Parathyroid adenoma (tissue), 2 donors: ENCODE results near the gene KLHDC7B.

Experiments used
- H2AFZ ChIP-seq: fragments of 300-600 bp; sonication (generic); one replicate; pipeline ENCODE4 v1.7.0; 2017; ENCODE audit warnings: antibody characterized with exemption, mild to moderate bottlenecking
- H3K27ac ChIP-seq: fragments of 300-600 bp; sonication (generic); one replicate; pipeline ENCODE4 v1.7.0; 2017
- H3K27me3 ChIP-seq: fragments of 300-600 bp; sonication (generic); one replicate; pipeline ENCODE4 v1.7.0; 2017; ENCODE audit warnings: low read length; ENCODE audit not compliant: control insufficient read depth, insufficient read depth
- H3K36me3 ChIP-seq: fragments of 300-600 bp; sonication (generic); one replicate; pipeline ENCODE4 v1.7.0; 2017; ENCODE audit warnings: low read length; ENCODE audit not compliant: control insufficient read depth, insufficient read depth
- H3K4me1 ChIP-seq: fragments of 300-600 bp; sonication (generic); one replicate; pipeline ENCODE4 v1.7.0; 2017; ENCODE audit warnings: control low read depth
- H3K4me2 ChIP-seq: fragments of 300-600 bp; sonication (generic); one replicate; pipeline ENCODE4 v1.7.0; 2017; ENCODE audit warnings: low read length
- H3K4me3 ChIP-seq: fragments of 300-600 bp; sonication (generic); one replicate; pipeline ENCODE4 v1.7.0; 2017; ENCODE audit warnings: low read depth, low read length
- H3K79me2 ChIP-seq: fragments of 300-600 bp; sonication (generic); one replicate; pipeline ENCODE4 v1.7.0; 2017; ENCODE audit warnings: control low read depth
- H3K9ac ChIP-seq: fragments of 300-600 bp; sonication (generic); one replicate; pipeline ENCODE4 v1.7.0; 2017; ENCODE audit warnings: mild to moderate bottlenecking
- H3K9me3 ChIP-seq: fragments of 300-600 bp; sonication (generic); one replicate; pipeline ENCODE4 v1.7.0; 2017; ENCODE audit warnings: low read length; ENCODE audit not compliant: control insufficient read depth
- CTCF ChIP-seq: fragments of 300-600 bp; sonication (generic); IDR thresholded peaks from one replicate; pipeline ENCODE4 v1.7.0; 2017; ENCODE audit warnings: antibody characterized with exemption, mild to moderate bottlenecking
- donor health status: primary hyperparathyroidism.

KLHDC7B gene

GRCh38 chr22:50502096-50502495 is 43.6 kb upstream of the KLHDC7B start:
- no peak for TF ChIP-seq CTCF
- Histone ChIP-seq H3K9ac (no peak overlapping the region), H2AFZ (no peak overlapping the region), H3K79me2 (no peaks in the 10 kb centered on the region), H3K27ac (no peak overlapping the region), H3K9me3 (no peaks in the 10 kb centered on the region), H3K4me2 (no peak overlapping the region), H3K36me3 (no peaks in the 10 kb centered on the region), H3K4me3 (no peak overlapping the region), H3K4me1 (no peaks in the 10 kb centered on the region), H3K27me3 (no peaks in the 10 kb centered on the region)

- Histone ChIP-seq H3K36me3 (no peaks in the 10 kb centered on the region), H3K9ac (no peak overlapping the region), H3K9me3 (no peaks in the 10 kb centered on the region), H3K4me1 (no peaks in the 10 kb centered on the region), H3K4me2 (no peak overlapping the region), H3K4me3 (no peak overlapping the region), H3K27ac (no peak overlapping the region), H3K27me3 (no peaks in the 10 kb centered on the region), H2AFZ (no peak overlapping the region), H3K79me2 (no peaks in the 10 kb centered on the region)
- no peak for TF ChIP-seq CTCF
Observed at GRCh38 chr22:50502628-50503474, 42.8 kb upstream of the KLHDC7B start.

GRCh38 chr22:50503475-50504145 is 42.1 kb upstream of the KLHDC7B start:
- no peak overlapping the region for H2AFZ ChIP-seq
- no peaks in the 10 kb centered on the region for H3K36me3 ChIP-seq
- no peak overlapping the region for H3K27ac ChIP-seq
- no peaks in the 10 kb centered on the region for H3K9me3 ChIP-seq
- H3K79me2 ChIP-seq: no peaks in the 10 kb centered on the region
- H3K4me1 ChIP-seq: no peaks in the 10 kb centered on the region
- no peaks in the 10 kb centered on the region for H3K27me3 ChIP-seq
- H3K4me2 ChIP-seq: no peak overlapping the region
- H3K9ac ChIP-seq: no peak overlapping the region
- no peak overlapping the region for H3K4me3 ChIP-seq
- TF ChIP-seq CTCF: no peak

- Histone ChIP-seq H3K79me2 (no peaks in the 10 kb centered on the region), H3K36me3 (no peaks in the 10 kb centered on the region), H3K9me3 (no peaks in the 10 kb centered on the region), H3K27ac (no peak overlapping the region), H3K27me3 (no peaks in the 10 kb centered on the region), H2AFZ (no peak overlapping the region), H3K4me1 (no peaks in the 10 kb centered on the region), H3K9ac (no peak overlapping the region), H3K4me3 (no peak overlapping the region), H3K4me2 (no peak overlapping the region)
- TF ChIP-seq CTCF: no peak
Observed at GRCh38 chr22:50504369-50505211, 41.1 kb upstream of the KLHDC7B start.
